HS-27A (cell line): Measurements from ENCODE around the gene ACSL3.

Experiments
- DNase-seq: peaks from one replicate; pipeline ENCODE4 v3.0.0-alpha.2; 2012; ENCODE audit warnings: low read depth, missing footprints

Gene ACSL3

DNA sequence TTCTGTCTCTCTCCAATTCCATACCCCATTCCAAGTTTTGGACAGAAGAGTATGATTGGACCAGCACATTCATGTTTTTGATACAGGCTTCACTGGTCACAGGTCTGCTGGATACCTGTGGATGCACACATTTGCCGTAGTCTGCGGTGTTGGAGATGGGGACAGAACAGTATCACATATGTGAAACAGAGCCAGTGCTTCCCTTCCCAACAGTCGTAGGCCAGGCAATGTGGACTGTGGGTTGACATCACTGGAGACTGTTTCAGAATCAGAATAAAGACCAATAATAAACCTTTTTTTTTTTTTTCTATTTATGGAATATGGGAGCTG, 18.7 kb downstream of the ACSL3 start:
- DNase-seq = no peak

DNA sequence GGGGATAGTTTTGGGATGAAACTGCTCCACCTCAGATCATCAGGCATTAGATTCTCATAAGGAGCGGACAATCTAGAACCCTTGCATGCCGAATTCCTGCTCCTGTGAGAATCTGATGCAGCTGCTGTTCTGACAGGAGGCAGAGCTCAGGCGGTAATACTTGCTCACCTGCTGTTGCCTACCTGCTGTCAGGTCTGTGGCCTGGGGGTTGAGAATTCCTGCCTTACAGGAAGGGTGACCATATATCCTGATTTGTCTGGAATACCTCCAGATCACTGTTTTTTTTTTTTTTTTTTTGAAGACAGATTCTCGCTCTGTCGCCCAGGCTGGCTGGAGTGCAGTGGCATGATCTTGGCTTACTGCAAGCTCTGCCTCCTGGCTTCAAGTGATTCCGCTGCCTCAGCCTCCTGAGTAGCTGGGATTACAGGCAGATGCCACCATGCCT, 21.7 kb downstream of the ACSL3 start:
- DNase-seq = no peak

DNA sequence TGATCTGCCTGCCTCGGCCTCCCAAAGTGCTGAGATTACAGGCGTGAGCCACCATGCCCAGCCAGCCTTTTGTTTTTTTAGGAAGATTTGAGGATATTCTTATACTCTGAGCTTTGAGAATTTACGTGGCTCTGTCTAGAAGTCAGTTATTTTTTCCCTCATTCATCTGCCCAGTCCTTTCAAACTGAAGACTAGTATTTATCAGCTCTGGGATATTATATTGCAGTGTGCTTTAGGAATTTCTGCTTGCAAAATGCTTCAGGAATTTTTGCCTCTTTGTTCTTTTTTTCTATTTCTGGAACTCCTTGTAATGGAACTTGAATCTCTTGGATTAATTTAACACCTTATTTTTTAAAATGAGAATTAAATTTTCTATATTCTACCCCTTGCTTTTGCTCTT, 22.6 kb downstream of the ACSL3 start:
- DNase-seq = no peak

DNA sequence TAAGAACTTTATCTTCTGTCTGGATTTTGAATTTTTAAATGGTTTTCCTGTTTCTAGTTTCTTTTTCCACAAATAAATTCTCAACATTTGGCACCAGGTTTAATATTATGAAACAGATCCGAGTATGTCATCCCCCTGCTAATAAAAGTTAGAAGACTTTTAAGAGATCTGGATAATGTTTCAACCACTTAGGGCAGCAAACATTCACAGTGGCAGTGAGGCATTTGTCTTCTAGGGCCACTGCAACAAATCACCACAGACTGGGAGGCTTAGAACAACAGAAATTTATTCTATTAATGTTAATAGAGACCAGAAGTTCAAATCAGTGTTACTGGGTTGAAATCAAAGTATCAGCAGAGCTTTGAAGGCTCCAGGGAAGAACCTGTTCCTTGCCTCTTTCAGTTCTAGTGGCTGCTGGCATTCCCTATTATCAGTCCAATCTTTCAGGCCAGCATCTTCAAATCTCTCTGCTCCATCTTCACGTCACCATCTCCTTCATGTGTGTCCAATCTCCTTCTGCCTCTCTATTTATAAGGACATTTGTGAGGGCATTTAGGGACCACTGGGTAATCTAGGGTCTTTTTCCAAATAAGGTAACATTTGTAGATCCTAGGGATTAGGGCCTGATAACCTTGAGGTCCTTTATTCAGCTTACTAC, 23.4 kb downstream of the ACSL3 start:
- DNase-seq = no peak

DNA sequence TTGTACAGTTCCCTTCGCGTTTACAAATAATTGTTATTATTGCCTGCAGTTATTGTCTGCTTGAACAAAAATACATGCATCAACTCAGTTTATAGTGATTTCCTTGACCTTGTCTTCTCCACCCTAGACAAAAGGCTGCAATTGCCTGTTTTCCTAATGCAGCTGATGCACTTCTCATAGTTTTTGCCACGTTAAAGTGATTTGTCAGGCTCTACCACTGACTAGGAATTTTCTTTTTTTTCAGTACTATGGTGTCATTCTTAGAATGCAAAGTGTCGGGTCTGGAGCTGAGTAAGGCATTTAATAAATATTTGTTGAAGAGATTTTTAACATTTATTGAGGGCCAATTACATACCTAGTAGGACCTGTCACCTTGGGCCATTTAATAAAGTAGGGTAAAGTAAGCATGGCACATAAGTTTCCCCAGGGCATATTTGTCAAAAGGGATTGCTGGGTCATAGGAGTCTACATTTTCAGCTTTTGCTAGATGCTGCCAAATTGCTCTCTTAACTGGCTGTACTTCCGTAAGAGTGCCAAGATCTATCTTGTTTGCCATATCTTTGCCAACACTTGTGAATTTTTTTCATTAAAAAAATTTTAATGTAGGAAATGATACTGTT, 24.1 kb downstream of the ACSL3 start:
- DNase-seq = no peak

DNA sequence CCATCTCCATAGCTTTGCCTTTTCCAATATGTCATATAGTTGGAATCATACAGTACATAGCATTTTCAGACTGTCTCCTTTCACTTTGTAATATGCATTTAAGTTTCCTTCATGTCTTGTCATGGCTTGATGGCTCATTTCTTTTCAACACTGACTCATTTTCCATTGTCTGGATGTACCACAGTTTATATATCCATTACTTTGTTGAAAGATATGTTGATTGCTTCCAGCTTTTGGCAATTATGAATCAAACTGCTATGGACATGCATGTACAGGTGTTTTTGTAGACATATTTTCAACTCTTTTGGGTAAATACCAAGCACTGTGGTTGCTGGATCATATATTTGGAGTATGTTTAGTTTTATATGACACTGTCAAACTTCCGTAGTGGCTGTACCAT, 26.3 kb downstream of the ACSL3 start:
- DNase-seq = no peak

DNA sequence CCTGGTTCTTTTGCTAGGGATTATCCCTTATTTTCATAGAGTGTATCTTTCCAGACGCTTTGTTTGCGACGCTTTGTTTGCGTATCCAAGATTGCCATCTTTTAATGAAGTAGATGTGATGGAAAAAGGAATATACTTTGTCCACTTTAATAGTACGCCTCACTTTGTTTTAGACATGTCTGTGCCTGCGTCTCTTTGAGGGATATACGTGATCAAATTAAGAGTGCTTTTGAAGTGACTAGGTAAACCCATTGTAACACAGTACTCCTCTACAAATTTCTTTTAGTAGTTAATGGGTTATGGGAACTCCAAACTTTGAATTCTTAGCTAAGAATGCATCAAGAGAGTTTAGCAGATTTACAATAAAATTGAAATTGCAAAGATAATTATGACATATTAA, 27.9 kb downstream of the ACSL3 start:
- DNase-seq = no peak

DNA sequence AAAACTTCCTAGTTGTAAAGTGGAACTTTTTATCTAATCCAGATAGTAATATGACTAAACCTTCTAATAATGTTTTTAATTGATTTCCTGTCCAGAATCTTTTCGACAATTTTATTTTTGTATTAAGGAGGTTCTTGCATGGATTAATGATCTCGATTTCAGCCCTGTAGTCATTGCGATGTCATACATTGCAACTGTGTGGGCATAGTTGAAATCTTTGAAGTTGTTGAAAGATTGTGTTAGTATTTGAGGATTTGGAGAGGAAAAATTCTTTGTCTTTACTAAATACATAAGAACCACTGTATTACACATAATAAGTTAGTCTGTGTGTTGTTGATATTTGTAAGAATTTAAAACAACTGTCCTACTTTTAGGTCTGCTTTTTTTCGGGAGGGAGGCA, 31.1 kb downstream of the ACSL3 start:
- no peak for DNase-seq

DNA sequence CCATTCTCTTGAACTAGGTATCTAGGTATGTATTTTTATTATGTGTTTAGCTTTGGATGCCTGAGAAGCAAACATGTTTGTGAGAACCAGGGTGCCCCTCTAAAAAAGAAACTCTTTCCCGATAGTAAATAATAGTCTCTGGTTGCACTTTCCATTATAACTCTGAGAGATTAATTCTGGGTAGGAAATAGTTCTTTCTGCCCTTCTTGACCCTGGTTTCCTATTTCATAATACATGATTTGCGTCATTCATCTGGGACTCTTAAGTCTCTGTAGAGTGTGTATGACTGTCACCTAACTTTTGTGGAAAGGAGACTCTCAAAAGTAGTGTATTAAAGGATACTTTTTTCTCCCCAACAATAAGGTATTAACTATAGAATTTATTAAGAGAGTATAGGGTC, 31.5 kb downstream of the ACSL3 start:
- no peak for DNase-seq

DNA sequence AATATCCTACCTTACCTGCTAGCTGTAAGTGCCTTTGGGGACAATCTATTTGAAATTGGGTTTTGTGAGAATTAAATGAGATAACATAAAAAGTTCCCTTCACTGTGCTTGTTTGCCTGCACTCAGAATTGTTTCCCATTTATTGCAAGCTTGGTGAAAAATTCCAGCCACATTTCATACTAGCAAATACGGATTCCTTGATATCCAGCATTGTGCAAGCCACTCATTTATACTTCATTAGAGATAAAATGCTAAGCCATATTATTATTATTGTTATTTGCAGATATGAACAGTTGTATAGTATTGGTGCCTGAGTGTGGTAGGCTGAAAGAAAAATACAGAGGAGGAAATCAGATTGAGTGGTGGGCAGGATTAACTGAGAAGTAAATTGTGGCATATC, 31.9 kb downstream of the ACSL3 start:
- DNase-seq = no peak

DNA sequence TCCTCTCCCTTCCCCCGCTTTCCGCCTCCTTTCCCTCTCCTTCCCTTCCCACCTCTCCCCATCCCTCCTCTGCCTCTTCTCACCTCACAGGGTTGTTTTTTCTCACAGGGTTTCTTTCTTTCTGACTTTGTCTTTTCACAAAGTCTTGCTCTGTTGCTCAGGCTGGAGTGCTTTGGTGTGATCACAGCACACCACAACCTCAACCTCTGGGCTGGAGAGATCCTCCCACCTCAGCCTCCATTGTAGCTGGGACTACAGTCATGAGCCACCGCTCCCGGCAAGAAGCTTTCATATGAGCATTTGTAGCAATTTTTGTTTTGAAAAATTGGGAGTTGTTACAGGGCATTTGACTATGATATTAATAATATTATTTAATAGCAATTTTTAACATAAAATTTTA, 32.9 kb downstream of the ACSL3 start:
- no peak for DNase-seq

DNA sequence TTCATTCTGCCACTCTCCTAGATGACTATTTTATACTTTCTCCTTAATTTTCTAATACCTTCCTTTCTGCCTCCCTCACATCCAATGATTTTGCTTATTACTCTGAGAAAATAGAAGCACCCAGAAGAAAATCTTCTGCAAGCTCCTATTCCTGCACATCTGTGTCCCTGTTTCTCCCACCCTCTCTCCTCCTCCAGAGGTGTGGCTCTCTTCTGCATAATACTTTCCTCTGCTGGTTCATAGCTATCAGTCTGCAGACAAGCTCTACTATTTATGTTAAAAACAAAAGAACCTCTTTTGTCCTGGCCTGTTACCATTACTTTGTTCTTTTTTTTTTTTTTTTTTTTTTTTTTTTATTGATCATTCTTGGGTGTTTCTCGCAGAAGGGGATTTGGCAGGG, 34.3 kb downstream of the ACSL3 start:
- no peak for DNase-seq

DNA sequence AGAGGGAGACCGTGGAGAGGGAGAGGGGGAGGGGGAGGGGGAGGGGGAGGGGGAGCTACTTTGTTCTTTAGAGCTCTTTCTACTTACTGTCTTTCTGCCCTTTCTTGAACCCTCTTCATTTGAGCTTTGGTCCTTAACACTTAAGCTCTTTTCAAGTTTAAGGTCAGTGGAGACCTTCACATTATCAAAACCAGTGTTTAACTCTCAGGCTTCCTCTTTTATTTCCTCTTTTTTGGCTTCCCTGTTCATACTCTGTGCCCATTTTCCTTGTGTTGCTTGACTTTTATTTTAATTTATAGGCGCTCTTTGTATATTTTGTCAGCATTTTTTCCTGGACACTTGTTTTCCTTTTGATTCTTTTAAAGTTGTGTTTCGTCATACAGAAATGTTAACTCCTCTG, 37.1 kb downstream of the ACSL3 start:
- no peak for DNase-seq

DNA sequence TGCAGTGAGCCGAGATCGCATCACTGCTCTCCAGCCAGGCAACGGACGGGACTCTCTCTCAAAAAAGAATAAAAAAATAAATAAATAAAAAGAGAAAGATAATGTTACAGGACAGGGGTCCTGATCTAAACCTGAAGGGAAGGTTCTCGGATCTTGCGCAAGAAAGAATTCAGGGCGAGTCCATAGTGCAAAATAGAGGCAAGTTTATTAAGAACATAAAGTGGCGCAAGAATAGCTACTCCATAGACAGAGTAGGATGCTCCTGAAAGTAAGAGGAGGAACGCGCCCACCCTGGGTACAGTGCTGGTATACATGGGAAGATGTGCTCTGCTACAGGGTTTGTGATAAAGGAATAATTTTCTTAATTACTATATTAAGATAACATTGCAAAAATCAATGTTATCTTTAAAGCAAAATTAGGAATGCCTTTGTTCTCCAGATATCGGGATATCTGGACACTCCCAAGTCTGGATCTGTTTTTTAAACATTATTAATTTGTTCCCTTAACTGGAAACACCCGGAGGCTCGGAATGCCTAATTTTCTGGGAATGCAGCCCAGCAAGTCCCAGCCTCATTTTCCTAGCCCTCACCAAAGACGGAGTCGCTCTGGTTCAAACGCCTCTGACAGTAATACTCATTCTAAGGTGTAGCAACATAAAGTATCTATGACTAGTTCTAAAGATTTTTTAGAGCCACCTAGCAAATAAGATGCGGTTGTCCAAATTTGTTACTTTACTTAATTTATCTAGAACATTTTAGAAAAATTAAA, 38.8 kb downstream of the ACSL3 start:
- no peak for DNase-seq

DNA sequence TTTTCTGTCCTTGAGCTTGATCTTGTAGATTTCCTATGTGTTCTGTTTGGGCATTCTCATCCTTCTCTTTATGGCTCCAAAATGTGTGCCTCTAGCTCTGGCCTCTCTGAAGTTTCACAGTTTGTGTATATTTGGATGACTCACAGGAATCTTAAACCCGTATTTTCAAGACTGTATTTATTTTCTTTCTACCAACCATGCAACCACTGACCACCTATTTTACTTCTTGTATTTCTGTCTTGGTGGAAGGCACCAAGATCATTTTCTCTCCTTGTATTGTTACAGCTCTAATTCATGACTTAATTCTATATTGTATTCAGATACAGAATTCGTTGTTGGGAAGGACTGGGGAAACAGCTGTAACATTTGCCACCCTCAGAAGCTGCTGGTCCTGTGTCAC, 39.5 kb downstream of the ACSL3 start:
- DNase-seq = no peak

DNA sequence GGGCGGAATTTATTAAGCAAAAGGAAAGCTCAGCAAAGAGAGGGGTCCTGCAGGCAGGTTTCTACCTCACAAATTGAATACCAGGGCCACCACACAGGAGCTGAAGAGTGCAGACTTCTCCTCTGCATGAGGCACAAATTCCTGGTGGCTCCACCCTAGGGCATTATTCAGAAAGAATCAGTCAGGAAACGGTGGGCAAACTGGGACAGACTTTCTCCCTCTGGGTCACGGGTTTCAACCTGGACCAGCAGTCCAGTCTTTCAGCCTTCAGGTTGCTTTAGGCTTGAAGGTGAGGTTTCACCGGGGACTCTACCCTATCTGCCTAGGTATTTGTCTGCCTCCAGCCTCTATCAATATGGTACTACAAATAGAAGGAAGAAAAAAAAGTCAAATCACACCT, 41.8 kb downstream of the ACSL3 start:
- no peak for DNase-seq

DNA sequence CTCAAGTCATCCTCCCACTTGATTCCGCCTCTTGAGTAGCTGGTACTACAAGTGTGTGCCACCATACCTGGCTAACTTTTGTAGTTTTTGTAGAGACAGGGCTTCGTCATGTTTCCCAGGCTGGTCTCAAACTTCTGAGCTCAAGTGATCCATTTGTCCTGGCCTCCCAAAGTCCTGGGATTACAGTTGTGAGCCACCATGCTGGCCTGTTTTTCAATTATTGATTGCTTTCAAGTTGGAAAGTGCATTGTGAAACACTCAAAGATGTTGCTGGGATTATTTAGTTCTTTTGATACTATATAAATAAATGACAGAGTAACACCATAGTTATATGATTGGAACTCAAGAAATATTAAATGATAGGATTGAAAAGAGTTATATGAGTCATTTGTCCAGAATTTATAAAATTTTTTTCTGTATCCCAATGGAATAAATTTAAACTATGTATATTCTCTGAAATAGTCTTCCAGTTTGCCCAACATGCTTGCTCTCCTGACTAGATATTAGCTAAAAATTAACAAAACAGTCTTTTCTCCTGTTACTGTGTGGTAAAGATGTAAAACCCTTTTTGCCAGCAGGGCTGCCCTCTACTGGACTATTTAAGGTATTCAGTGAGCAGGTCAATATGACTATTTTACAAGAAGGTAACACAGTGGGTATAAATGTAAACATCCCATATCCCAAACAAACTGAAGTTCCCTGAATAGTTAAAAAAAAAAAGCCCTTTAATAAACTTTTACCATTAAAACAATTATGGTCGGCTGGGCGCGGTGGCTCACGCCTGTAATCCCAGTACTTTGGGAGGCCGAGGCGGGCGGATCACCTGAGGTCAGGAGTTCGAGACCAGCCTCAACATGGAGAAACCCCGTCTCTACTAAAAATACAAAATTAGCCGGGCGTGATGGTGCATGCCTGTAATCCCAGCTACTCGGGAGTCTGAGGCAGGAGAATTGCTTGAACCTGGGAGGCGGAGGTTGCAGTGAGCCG, 42.7 kb downstream of the ACSL3 start:
- DNase-seq = no peak

DNA sequence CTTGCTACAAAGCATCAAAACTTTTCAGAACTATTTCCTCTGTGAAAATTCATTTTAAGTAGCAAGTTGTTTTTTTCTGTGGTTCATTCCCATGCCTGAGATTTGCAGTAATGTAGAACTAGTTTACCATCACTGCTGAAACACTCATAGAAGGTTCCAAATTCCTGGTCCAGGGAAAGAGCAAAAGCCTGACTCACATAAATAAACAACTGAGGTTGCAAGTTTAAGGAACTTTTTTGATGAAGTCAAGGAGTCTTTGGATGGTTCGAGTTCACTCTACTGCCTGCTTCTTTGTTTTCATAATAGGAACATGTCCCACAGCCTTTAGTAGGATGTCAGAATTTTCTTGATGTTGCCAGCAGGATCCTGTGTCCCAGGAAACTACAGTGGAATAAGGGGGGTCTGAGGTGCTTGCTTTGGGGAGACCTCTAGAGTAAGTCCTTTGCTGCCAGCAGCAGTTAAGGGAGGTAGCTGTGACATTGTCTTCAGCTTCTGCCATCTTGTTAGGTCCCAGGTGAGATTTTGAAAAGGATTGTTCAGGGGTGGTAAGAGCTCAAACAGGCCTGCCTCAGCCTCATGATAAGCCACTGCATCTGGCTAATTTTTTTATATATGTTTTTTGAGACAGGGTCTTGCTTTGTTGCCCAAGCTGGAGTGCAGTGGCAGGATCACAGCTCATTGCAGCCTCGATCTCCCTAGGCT, 43.9 kb downstream of the ACSL3 start:
- DNase-seq = no peak

DNA sequence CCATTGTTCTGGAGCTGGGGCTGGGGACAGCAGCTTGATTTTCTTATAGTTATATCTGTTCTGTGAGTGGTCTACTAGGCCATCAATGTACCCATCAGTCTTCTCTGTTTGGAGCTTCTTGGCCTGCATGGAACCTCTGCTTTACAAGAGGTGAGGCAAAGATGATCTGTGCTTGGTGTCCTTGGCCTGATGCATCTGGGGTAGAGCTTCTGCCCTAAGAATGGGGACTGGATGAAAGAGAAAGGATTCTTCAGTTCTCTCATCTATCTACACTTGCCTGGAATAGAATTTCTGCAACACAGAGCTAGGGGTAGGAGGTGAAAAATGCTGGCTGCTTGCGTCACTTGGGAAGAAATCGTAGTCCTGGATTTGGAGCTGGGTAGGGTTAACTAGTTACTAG, 46.2 kb downstream of the ACSL3 start:
- DNase-seq = no peak

DNA sequence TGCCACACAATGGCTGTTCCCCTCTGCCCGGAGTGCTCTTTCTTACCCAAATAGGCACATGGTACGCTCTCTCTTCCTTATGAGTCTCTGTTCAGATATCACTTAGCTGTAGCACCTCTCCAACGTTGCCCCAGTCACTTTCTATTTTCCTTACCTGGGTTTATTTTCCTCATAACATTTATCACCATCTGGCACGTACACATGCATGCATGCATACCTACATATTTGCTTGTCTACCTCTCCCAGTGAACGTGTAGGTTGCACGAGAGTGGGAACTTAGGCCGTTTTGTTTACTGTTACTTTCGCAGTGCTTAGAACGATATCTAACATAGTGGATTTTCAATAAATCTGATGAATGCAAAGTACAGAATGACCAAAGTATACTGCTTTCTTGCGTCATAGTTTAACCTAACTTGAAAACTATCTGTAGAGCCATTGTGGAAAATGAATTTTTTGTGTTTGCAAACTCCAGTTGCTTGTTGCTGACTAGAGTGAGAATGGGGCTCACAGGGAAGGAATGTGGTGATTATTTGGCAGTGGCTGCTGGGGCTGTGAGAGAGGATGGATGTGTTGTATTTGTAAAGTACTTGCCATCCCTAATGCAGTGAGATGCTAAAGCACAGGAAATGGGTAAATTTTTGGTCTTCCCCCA, 47.1 kb downstream of the ACSL3 start:
- DNase-seq = no peak

DNA sequence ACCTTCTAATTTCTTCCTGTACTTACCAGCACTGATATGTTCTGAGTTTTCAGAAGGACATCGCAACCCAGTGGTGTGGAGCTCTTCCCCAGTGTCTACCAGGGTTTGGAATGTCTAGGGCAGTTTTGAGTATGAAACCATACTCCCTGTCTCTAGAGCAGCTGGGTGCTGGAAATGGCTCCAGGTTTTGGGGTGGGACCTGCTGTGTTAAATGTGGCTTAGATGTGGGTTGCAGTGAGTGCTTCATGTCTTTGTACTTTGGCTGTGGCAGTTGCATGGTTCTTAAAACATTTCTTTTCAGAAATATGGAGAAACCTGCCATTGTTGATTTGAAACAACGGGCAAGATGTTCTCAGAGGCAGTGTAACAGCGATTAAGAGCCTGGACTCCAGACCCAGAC, 48.5 kb downstream of the ACSL3 start:
- no peak for DNase-seq
